Thyroid gland (tissue), 4 donors: ENCODE results near the gene RHOC.

Source experiments
- POLR2A ChIP-seq, 2 donors: fragments of 450-650 bp; IDR thresholded peaks; one replicate each; pipeline ENCODE4 v1.6.1; 2017; ENCODE audit warnings: antibody characterized with exemption in 2 of 2, mild to moderate bottlenecking in 2 of 2, moderate library complexity in 1 of 2
- TF ChIP-seq, protein P1 (sequence below), 6 experiments: fragments of 200-600 bp in 3 of 6; fragments of 450-650 bp in 3 of 6; sonication (generic) in 3 of 6; IDR thresholded peaks; one replicate each; pipeline ENCODE4 v1.5.1; 2016 to 2019; ENCODE audit warnings: antibody characterized with exemption in 6 of 6, mild to moderate bottlenecking in 2 of 6, inconsistent platforms in 1 of 6, moderate library complexity in 1 of 6

DNA sequence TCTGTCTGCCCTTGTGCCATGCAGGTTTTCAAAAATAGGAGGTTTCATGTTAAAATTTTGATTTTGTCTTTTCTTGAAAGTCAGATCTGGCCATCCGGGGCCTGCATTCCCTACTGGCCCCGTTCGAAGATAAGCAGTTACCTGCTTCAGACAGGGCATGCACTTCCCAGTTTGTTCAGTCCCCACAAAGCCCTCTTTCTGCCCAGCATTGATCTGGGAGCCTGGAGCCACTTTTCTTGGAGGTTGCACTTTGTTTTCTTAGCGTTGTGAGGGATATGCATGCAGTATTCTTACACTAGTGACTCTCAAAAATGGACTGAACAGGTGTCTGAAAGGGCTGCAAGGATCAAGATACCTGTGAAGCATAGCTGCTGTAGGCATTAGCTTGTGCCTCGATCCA, 21.0 kb downstream of the RHOC start:
- TF ChIP-seq, protein P1, sequence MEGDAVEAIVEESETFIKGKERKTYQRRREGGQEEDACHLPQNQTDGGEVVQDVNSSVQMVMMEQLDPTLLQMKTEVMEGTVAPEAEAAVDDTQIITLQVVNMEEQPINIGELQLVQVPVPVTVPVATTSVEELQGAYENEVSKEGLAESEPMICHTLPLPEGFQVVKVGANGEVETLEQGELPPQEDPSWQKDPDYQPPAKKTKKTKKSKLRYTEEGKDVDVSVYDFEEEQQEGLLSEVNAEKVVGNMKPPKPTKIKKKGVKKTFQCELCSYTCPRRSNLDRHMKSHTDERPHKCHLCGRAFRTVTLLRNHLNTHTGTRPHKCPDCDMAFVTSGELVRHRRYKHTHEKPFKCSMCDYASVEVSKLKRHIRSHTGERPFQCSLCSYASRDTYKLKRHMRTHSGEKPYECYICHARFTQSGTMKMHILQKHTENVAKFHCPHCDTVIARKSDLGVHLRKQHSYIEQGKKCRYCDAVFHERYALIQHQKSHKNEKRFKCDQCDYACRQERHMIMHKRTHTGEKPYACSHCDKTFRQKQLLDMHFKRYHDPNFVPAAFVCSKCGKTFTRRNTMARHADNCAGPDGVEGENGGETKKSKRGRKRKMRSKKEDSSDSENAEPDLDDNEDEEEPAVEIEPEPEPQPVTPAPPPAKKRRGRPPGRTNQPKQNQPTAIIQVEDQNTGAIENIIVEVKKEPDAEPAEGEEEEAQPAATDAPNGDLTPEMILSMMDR (IDR thresholded peaks at IDR 0.05), result no peak
- TF ChIP-seq POLR2A (IDR thresholded peaks at IDR 0.05), result no peak
